Body of pancreas (tissue), 4 donors: Measurements from ENCODE around the gene RFX4.

Experiments used
- CTCF ChIP-seq, 7 experiments: fragments of 450-650 bp in 4 of 7; fragments of 200-600 bp in 3 of 7; sonication (generic) in 3 of 7; IDR thresholded peaks; one replicate each; pipeline ENCODE4 v1.5.1; 2016 to 2019; ENCODE audit warnings: antibody characterized with exemption in 7 of 7
- POLR2A ChIP-seq, 3 donors: fragments of 450-650 bp; IDR thresholded peaks; one replicate each; pipeline ENCODE4 v1.6.1; 2016; ENCODE audit warnings: antibody characterized with exemption in 3 of 3, mild to moderate bottlenecking in 2 of 3

GRCh38 chr12:106632797-106633450, 50.1 kb downstream of the RFX4 start:
- TF ChIP-seq POLR2A (IDR thresholded peaks at IDR 0.05) (no peak), CTCF (IDR thresholded peaks at IDR 0.05) (no peak)
